Right renal pelvis (tissue), 4 donors: ENCODE results near the gene ORC2. TPM values are rescaled to one million over a fixed set of nuclear protein-coding genes. Genes with fewer than 3 reads are reported as not detected.

ENCODE experiments used
- DNase-seq, 4 donors: peaks; one replicate each; pipeline ENCODE4 v3.0.0-alpha.2; 2013; ENCODE audit warnings: low read depth in 4 of 4, low spot score in 3 of 4, missing footprints in 1 of 4
- polyA plus RNA-seq, 4 donors: library from polyadenylated mRNA; unstranded; fragments of 120-200 nt; gene quantifications; one replicate each; pipeline ENCODE4 v1.2.1, GENCODE V29; 2013; ENCODE audit not compliant: insufficient read length in 4 of 4

ORC2 gene
- polyA plus RNA-seq, 4 donors: 25.9 to 33.1 (median 31.0) TPM

- peak; percentile 89 to 93 (median 92) for DNase-seq
These were observed 99.1 kb downstream of the ORC2 start, which contains the start of gene CLK1 for GRCh38 chr2:200864176-200865034. Gene CLK1, minus strand, starts transcription at chr2:200864658. Its CDS starts 2,796 bp downstream, at chr2:200861862.

- peak in 1 of 4 donors; percentile 37 for DNase-seq
These were observed 99.7 kb downstream of the ORC2 start for GRCh38 chr2:200863782-200864175.

- DNase-seq: peak in 3 of 4 donors; percentile 31 to 45 (median 38)
These were observed 100.9 kb downstream of the ORC2 start for GRCh38 chr2:200862532-200863000.

GRCh38 chr2:200861617-200862155 lies 101.8 kb downstream of the ORC2 start:
- DNase-seq: peak in 1 of 4 donors; percentile 8

- no peak for DNase-seq
These were observed 103.2 kb downstream of the ORC2 start for GRCh38 chr2:200860092-200860795.

Other genes with a start within 250 kb of the ORC2 start
- 100 to 1,000 TPM; 233 to 268 (median 260) TPM for gene BZW1, start 151.8 kb downstream of the ORC2 start, polyA plus RNA-seq
- 100 to 1,000 TPM; 242 to 304 (median 282) TPM for gene CLK1, start 99.0 kb downstream of the ORC2 start, polyA plus RNA-seq
- gene PPIL3, start 74.6 kb downstream of the ORC2 start, polyA plus RNA-seq: 10 to 100 TPM; 44.6 to 79.9 (median 66.0) TPM
- gene NIF3L1, start 74.3 kb downstream of the ORC2 start, polyA plus RNA-seq: 10 to 100 TPM; 38.6 to 49.7 (median 44.7) TPM
- gene HYCC2, start 108.0 kb upstream of the ORC2 start, polyA plus RNA-seq: 10 to 100 TPM; 12.4 to 16.4 (median 15.7) TPM
- gene NDUFB3, start 108.3 kb upstream of the ORC2 start, polyA plus RNA-seq: 100 to 1,000 TPM; 122 to 140 (median 125) TPM
- gene CFLAR, start 152.5 kb upstream of the ORC2 start, polyA plus RNA-seq: 10 to 100 TPM; 50.4 to 62.9 (median 55.9) TPM
- gene CASP10, start 219.5 kb upstream of the ORC2 start, polyA plus RNA-seq: 1 to 10 TPM; 7.3 to 8.8 (median 7.8) TPM